ENCODE results near the gene ZMIZ1.

ZMIZ1 gene

DNA sequence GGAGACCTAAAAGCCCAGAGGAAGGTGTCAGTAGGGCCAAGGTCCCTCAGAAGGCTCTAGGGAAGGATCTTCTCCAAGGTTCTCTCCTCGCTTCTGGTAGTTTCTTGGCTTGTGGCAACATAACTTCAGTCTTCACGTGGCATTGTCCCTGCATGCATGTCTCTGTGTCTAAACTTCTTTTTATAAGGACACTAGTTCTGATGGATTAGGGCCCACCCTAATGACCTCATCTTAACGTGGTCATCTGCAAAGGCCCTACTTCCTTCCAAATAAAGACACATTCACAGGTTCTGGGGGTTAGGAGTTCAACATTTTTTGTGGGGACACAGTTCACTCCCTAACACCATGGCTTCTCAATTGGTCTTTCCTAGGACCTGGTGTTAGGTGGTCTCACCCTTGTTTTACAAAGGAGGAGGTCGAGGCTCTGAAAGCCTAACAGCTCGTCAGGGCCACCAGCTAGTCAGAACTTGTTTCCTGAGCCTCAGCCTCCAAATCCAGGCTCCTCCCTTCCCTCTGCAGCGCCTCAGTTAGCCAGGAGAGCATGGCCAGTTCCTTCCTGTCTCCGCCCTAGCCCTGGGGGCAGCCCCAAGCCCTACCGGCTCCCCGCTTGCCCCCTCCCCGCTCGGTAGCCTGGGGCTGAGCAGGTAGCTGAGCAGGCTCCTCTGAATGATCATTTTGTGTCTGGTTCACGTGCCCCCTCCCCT, 168.8 kb downstream of the ZMIZ1 start:
- no peak for TF ChIP-seq TAF1 (IDR thresholded peaks at IDR 0.05; ENCODE audit: borderline replicate concordance, insufficient read depth, low read length)
- TF ChIP-seq POLR2AphosphoS5 (IDR thresholded peaks at IDR 0.05; ENCODE audit: low read depth, low read length) = no peak
- no peak for TF ChIP-seq FOXP2 (optimal IDR thresholded peaks at IDR 0.05; ENCODE audit: borderline replicate concordance, extremely low read depth, extremely low read length, insufficient read depth)
- TF ChIP-seq, protein P1, sequence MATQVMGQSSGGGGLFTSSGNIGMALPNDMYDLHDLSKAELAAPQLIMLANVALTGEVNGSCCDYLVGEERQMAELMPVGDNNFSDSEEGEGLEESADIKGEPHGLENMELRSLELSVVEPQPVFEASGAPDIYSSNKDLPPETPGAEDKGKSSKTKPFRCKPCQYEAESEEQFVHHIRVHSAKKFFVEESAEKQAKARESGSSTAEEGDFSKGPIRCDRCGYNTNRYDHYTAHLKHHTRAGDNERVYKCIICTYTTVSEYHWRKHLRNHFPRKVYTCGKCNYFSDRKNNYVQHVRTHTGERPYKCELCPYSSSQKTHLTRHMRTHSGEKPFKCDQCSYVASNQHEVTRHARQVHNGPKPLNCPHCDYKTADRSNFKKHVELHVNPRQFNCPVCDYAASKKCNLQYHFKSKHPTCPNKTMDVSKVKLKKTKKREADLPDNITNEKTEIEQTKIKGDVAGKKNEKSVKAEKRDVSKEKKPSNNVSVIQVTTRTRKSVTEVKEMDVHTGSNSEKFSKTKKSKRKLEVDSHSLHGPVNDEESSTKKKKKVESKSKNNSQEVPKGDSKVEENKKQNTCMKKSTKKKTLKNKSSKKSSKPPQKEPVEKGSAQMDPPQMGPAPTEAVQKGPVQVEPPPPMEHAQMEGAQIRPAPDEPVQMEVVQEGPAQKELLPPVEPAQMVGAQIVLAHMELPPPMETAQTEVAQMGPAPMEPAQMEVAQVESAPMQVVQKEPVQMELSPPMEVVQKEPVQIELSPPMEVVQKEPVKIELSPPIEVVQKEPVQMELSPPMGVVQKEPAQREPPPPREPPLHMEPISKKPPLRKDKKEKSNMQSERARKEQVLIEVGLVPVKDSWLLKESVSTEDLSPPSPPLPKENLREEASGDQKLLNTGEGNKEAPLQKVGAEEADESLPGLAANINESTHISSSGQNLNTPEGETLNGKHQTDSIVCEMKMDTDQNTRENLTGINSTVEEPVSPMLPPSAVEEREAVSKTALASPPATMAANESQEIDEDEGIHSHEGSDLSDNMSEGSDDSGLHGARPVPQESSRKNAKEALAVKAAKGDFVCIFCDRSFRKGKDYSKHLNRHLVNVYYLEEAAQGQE (IDR thresholded peaks at IDR 0.05; ENCODE audit: insufficient read depth in 1 of 2, low read depth in 2 of 2, low read length in 2 of 2) = no peak

DNA sequence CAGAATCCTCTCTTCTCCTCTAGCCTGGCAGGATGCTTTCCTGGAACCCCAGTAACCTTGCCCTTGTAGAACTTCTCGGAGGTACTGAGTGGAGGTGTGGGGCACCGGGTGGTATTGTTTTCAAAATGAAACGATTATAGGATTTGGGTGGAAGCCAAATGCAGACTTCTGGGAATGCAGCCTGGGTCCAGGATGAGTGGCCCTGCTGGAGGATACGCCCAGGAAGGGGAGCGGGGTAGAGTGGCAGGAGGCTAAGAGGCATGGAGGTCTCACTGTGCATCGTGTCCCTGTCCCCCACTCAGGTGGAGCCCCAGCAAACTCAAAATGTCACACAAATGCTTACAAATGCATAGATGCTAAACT, 169.4 kb downstream of the ZMIZ1 start:
- TF ChIP-seq TAF1 (IDR thresholded peaks at IDR 0.05; ENCODE audit: borderline replicate concordance, insufficient read depth, low read length) (no peak), FOXP2 (optimal IDR thresholded peaks at IDR 0.05; ENCODE audit: borderline replicate concordance, extremely low read depth, extremely low read length, insufficient read depth) (no peak), SIN3A (IDR thresholded peaks at IDR 0.05; ENCODE audit: borderline replicate concordance, insufficient read depth, low read length) (no peak), POLR2AphosphoS5 (IDR thresholded peaks at IDR 0.05; ENCODE audit: low read depth, low read length) (no peak)
- TF ChIP-seq, protein P1 (IDR thresholded peaks at IDR 0.05; ENCODE audit: insufficient read depth in 1 of 2, low read depth in 2 of 2, low read length in 2 of 2) = no peak

DNA sequence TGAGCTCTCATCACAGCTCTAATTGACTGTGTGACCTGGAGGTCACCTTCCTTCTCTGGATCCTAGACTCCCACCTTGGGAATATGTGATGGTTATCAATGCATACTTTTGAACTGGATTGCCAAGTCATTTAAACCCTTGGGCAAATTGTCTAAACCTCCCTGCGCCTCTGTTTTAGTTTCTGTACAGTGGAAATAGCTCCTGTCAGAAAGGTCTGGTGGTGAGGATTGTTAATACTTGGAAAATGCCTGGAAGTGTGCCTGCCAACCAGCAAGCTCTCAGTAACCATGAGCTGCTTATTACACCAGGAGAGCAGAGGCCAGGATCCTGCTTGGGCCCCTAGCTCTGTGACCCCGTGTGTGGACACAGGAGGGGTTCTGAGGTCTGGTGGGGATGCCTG, 169.8 kb downstream of the ZMIZ1 start:
- TF ChIP-seq TAF1 (IDR thresholded peaks at IDR 0.05; ENCODE audit: borderline replicate concordance, insufficient read depth, low read length) (no peak), FOXP2 (optimal IDR thresholded peaks at IDR 0.05; ENCODE audit: borderline replicate concordance, extremely low read depth, extremely low read length, insufficient read depth) (no peak), POLR2AphosphoS5 (IDR thresholded peaks at IDR 0.05; ENCODE audit: low read depth, low read length) (no peak)
- TF ChIP-seq, protein P1 (IDR thresholded peaks at IDR 0.05; ENCODE audit: insufficient read depth in 1 of 2, low read depth in 2 of 2, low read length in 2 of 2) = no peak

DNA sequence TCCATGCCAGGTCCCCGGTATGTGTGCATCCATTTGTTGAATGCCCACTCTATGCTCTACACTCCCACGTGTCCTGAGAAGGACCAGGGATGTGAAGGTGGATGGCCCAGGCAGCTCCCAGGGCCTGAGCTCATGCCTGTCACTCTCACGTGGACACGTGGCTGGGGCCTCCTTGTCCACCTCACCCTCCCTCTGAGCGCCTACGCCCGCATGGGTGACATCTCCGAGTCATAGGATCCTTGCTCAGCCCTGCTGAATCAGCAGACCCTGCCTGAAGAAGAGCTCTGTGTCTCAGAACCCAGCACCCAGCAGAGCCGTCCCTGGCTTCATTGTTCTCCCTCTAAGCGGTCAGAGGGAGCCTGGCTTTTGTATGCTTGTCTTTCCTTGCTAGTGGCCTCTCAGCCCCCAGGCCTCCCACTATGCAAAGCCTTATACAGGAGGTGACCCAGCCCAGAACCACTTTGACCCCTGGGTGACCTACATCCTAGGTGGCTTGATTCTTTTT, 170.6 kb downstream of the ZMIZ1 start:
- TF ChIP-seq SIN3A (IDR thresholded peaks at IDR 0.05; ENCODE audit: borderline replicate concordance, insufficient read depth, low read length) = no peak
- TF ChIP-seq, protein P1 (IDR thresholded peaks at IDR 0.05; ENCODE audit: insufficient read depth in 1 of 2, low read depth in 2 of 2, low read length in 2 of 2) = no peak
- no peak for TF ChIP-seq POLR2AphosphoS5 (IDR thresholded peaks at IDR 0.05; ENCODE audit: low read depth, low read length)
- TF ChIP-seq TAF1 (IDR thresholded peaks at IDR 0.05; ENCODE audit: borderline replicate concordance, insufficient read depth, low read length) = no peak
- no peak for TF ChIP-seq FOXP2 (optimal IDR thresholded peaks at IDR 0.05; ENCODE audit: borderline replicate concordance, extremely low read depth, extremely low read length, insufficient read depth)
